ENCODE data around the gene GRID1. TPM values are rescaled to one million over a fixed set of nuclear protein-coding genes. Genes with fewer than 3 reads are reported as not detected.

GRID1 gene
- total RNA-seq, 3 donors from 2014 or later, result 0.61 to 1.9 (median 0.87) TPM

GRCh38 chr10:86022906-86023305 is 343.7 kb downstream of the GRID1 start:
- intact Hi-C loops (cut with DNase I, micrococcal nuclease), result no loop called here
- ATAC-seq (no peak), DNase-seq (no peak)
- TF ChIP-seq CTCF (IDR thresholded peaks at IDR 0.05), result no peak
- Histone ChIP-seq H3K9me3 (no peaks in the 10 kb centered on the region), H3K4me3 (no peak overlapping the region), H3K4me1 (ENCODE audit: low read depth) (no peaks in the 10 kb centered on the region), H3K36me3 (ENCODE audit: low read depth) (no peaks in the 10 kb centered on the region)

- no peaks in the 10 kb centered on the region for H3K9me3 ChIP-seq
- intact Hi-C loops (cut with DNase I, micrococcal nuclease), result no loop called here
- no peaks in the 10 kb centered on the region for H3K36me3 ChIP-seq (ENCODE audit: low read depth)
- ATAC-seq (no peak), DNase-seq (no peak)
- TF ChIP-seq CTCF (IDR thresholded peaks at IDR 0.05), result no peak
- H3K4me3 ChIP-seq, result no peak overlapping the region
- H3K4me1 ChIP-seq (ENCODE audit: low read depth), result no peaks in the 10 kb centered on the region
Observed at GRCh38 chr10:86020134-86020533, 346.5 kb downstream of the GRID1 start.

GRCh38 chr10:86019141-86019540 is 347.5 kb downstream of the GRID1 start:
- Histone ChIP-seq H3K9me3 (no peaks in the 10 kb centered on the region), H3K36me3 (ENCODE audit: low read depth) (no peaks in the 10 kb centered on the region), H3K4me3 (no peak overlapping the region), H3K4me1 (ENCODE audit: low read depth) (no peaks in the 10 kb centered on the region)
- intact Hi-C loops (cut with DNase I, micrococcal nuclease), result no loop called here
- no peak for ATAC-seq
- no peak for DNase-seq
- TF ChIP-seq CTCF (IDR thresholded peaks at IDR 0.05), result no peak

GRCh38 chr10:86018735-86019058 is 347.9 kb downstream of the GRID1 start:
- no peaks in the 10 kb centered on the region for H3K4me1 ChIP-seq (ENCODE audit: low read depth)
- no peak for TF ChIP-seq CTCF (IDR thresholded peaks at IDR 0.05)
- intact Hi-C loops (cut with DNase I, micrococcal nuclease), result no loop called here
- no peaks in the 10 kb centered on the region for H3K36me3 ChIP-seq (ENCODE audit: low read depth)
- DNase-seq (no peak), ATAC-seq (no peak)
- H3K4me3 ChIP-seq, result no peak overlapping the region
- H3K9me3 ChIP-seq, result no peaks in the 10 kb centered on the region

- ATAC-seq, result no peak
- no peaks in the 10 kb centered on the region for H3K36me3 ChIP-seq (ENCODE audit: low read depth)
- TF ChIP-seq CTCF (IDR thresholded peaks at IDR 0.05), result no peak
- H3K4me3 ChIP-seq, result no peak overlapping the region
- intact Hi-C loops (cut with DNase I, micrococcal nuclease), result no loop called here
- no peak for DNase-seq
- H3K9me3 ChIP-seq, result no peaks in the 10 kb centered on the region
- no peaks in the 10 kb centered on the region for H3K4me1 ChIP-seq (ENCODE audit: low read depth)
Observed at GRCh38 chr10:86017841-86018734, 348.5 kb downstream of the GRID1 start.
